Stimulated activated CD4-positive, alpha-beta T cell treated with anti-CD3 and anti-CD28 coated beads, Interleukin-2, amount 100 ng/mL, for 24 hours (primary cell): ENCODE data around the gene FSHR.
A peak's percentile ranks its signal among the peaks of the same experiment; 100 is the strongest.

Experiments
- DNase-seq, 2 donors: peaks; one replicate each; pipeline ENCODE4 v3.0.0-alpha.2; 2020

Gene FSHR

GRCh38 chr2:48948400-48949125, 205.8 kb downstream of the FSHR start:
- no peak for DNase-seq

- DNase-seq: peak in 1 of 2 donors; percentile 22
These were observed 207.8 kb downstream of the FSHR start for GRCh38 chr2:48946449-48947048.

DNA sequence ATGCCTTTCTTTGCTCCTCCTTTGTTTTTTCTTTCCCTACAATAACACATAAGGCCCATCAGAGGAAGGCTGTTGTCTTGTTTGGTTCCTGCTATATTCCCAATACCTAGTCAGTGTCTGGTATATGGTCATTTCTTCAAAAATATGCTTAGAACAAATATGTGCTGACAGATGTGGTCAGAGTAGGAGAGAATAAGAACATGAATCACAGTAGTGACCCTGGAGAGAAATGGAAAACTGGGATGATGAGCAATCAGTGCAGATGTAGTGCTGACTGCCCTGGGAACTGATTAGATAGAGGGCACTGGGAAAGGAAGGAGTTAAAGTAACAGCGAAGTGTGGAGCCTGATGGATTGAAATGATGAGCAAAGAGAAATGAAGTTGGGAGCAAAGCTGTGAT, 209.4 kb downstream of the FSHR start:
- DNase-seq: no peak

- DNase-seq: no peak
These were observed 210.9 kb downstream of the FSHR start for GRCh38 chr2:48943436-48943835.

DNA sequence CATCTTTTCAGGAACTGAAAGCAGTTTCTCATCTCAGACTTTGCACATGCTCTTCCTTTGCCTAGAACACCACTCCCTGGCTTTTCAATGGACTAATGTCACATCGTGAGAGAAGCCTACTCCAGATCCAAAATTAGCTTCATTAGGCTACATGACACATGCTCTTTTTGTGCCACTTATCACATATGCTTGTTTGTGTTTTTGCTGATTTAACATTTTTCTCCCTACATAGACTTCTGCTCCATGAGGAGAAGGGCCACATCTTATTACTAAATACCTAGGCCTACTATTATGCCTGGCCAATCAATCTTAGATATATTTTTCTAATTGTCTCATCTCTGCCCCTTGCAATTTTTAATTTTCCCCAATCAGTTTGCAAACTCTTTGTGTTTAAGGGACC, 212.4 kb downstream of the FSHR start:
- DNase-seq: no peak

GRCh38 chr2:48941456-48941855, 212.9 kb downstream of the FSHR start:
- DNase-seq: no peak

DNA sequence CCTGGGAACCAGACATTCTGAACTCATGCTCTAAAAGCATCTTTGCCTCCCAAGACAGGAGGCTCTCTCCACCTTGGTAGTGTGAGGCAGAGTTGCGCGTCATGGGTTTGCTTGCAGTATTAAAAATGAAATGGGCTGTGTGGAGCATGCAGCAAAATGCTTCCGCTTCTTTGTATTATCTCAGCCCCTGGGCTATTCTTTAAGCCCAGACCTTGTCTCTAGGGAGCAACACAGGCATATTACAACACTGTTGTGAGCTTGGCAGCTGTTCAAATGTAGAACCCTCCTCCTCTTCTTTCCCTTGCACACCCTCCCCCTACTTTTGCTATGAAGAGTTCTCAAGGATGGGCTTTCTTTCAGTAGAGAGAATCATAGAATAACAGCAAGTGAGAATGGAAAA, 213.7 kb downstream of the FSHR start:
- DNase-seq: no peak

GRCh38 chr2:48939232-48939631, 215.1 kb downstream of the FSHR start:
- no peak for DNase-seq

- no peak for DNase-seq
These were observed 216.1 kb downstream of the FSHR start for GRCh38 chr2:48938231-48938630.

GRCh38 chr2:48934807-48935206, 219.5 kb downstream of the FSHR start:
- no peak for DNase-seq

GRCh38 chr2:48933828-48934497, 220.4 kb downstream of the FSHR start:
- DNase-seq: no peak

DNA sequence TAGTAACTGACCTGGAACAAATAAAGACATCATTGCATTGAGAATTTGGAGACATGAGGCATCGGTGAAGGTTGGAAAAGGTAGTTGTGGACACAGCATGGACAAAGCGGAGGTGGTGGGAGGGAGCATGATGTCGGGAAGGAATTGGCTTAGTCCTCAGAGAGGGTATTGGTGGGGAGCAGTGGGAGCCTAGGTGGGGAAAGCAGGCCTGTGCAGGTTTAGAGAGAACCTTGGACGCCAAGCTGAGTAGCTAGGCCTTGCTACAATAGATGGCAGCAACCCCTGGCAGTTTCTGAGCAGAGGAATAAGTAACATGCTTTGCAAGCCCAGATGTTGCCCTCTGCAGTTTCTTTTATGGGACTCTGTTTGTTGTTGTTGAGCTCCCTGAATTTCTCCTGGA, 221.6 kb downstream of the FSHR start:
- no peak for DNase-seq

GRCh38 chr2:48929571-48930301, 224.6 kb downstream of the FSHR start:
- no peak for DNase-seq

DNA sequence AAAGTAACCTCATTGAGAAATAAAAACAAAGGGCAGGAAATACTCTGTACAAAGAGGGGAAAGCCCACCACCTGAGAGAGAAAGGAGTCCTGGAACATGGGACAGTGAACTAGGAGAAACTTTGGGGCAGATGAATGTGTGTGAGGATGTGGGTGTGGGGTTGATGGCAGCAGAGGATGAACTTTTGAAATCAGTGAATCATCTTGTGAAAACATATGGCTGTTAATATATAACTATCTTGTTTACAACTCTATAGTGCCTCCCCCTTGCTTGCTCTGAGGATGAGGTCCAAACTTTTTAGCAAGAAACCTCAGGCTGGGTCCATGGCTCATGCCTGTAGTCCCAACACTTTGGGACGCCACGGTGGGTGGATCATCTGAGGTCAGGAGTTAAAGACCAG, 227.0 kb downstream of the FSHR start:
- DNase-seq: no peak

DNA sequence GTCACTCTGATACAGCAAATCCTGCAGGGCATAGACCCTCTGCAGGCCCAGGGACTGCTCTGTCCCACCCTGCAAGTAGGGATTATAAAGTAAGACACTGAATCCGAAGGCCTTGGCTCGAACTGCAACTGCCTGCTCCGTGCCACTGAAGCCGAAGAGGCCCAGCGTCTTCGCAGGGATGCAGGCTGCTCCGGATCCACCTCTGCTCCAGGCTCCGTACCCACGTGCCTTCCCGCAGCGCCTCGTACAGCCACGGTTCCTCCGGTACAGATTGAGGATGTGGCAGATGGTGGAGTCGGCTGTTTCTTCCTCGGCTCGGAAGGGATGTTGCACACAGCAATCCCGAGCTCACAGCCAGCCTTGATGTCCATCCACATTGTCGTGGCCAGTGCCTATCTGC, 238.4 kb downstream of the FSHR start:
- no peak for DNase-seq

GRCh38 chr2:48915227-48915626, 239.1 kb downstream of the FSHR start:
- DNase-seq: no peak

DNA sequence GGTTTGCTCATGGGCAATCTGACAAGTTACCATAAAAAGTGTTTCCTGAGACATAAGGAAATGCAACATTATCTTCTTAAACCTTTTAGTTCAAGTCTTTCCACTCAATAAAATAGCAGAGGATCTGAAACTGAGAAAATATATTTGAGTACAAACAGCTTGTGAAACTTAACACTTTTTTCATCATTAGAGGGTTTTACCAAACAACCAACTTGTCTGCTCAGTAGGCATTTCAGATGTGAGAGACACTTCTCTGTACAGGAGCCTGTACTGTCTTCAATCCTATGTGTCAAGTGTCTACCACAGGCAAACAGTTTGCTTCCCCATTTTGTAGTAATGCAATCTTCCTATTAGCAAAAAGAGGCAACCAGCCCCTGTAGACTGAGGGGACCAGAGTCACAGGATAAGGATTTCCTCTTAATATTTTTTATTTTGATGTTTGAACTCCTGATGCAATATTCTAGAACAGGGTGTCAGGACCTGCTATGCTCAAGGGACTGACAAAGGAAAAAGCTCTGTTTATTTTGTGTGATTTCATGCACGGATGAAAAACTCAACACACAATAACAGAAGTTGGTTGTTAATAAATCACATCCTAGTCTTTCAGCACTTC, 239.7 kb downstream of the FSHR start:
- DNase-seq: no peak
